Glomerular endothelial cell (primary cell): ENCODE results near the gene RNF25. TPM values are rescaled to one million over a fixed set of nuclear protein-coding genes. Genes with fewer than 3 reads are reported as not detected.
A peak's percentile ranks its signal among the peaks of the same experiment; 100 is the strongest.

Experiments used
- DNase-seq: peaks from one replicate; pipeline ENCODE4 v3.0.0-alpha.2; 2011; ENCODE audit warnings: low read depth, low spot score; ENCODE audit errors: extremely low read depth
- total RNA-seq: library from RNA; depleted of rRNA; stranded (reverse); fragments of >200 nt; gene quantifications from 2 replicates; pipeline ENCODE4 v1.2.3, GENCODE V29; 2015

Gene RNF25
- total RNA-seq, 1 donor from 2014 or later = 25.9 TPM

GRCh38 chr2:218687400-218688060 is 15.7 kb upstream of the RNF25 start:
- DNase-seq = peak; percentile 56

DNA sequence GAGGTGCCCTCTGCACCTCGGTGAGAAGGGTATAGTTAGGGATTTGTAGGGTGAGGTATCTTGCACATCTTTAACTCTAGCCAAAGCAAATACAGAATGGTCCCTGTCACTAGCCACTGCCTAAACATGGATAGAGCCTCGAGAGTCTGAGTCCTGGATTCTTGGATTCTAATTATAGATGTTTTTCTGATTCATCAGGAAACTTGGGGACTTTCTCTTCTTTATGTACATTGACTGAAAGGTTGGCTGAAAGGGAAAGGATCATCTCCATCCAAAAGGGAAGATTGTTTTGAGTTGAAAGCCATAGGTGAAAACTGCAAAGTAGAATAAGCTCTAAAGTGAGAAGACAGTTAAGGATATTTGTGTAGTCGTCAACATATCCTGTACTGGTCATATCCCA is 8.3 kb upstream of the RNF25 start:
- DNase-seq = no peak

GRCh38 chr2:218679119-218679518 is 7.3 kb upstream of the RNF25 start:
- no peak for DNase-seq

- no peak for DNase-seq
These were observed 627 bp downstream of the RNF25 start for GRCh38 chr2:218671097-218671653.

GRCh38 chr2:218664653-218665052 is 7.1 kb downstream of the RNF25 start:
- DNase-seq = no peak

DNA sequence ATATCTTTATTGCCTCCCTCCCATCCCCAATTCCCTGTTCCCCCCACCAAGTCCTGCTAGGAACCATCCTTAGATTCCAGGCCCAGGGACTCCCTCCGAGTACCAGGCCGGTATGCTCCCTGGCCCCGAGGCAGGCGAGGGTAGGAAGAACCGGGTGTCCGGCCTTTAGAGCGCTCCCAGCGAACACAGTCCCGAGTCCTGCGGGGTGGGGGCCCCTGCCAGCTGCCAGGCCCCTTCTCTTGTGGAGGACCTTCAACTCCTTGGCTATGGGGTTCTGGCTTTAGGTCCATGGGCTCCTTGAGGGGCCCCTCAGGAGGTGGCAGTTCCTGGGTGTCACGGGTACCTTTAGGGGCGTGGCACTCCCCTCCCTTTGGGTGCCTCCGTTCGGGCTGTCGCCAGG is 7.9 kb downstream of the RNF25 start:
- DNase-seq = no peak

- no peak for DNase-seq
These were observed 9.0 kb downstream of the RNF25 start for GRCh38 chr2:218662827-218663226.

DNA sequence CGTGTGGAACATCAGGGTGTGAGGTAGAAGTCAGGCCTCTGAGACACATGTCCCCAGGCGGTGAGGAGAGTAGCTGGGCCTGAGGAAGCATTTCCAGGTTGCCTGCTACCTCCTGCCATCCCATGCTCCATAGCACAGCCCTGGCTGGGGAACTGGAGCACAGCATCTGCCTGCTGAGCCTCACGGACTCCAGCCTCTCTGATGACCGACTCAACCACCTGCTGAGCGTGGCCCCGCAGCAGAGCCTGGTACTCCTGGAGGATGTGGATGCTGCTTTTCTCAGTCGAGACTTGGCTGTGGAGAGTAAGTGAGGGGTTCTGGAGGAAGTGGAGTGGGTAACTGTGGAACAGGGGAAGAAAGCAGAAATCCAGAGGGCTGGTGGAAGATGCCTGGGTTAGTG is 9.4 kb downstream of the RNF25 start:
- no peak for DNase-seq

GRCh38 chr2:218659988-218660358 is 11.8 kb downstream of the RNF25 start:
- DNase-seq = no peak

DNA sequence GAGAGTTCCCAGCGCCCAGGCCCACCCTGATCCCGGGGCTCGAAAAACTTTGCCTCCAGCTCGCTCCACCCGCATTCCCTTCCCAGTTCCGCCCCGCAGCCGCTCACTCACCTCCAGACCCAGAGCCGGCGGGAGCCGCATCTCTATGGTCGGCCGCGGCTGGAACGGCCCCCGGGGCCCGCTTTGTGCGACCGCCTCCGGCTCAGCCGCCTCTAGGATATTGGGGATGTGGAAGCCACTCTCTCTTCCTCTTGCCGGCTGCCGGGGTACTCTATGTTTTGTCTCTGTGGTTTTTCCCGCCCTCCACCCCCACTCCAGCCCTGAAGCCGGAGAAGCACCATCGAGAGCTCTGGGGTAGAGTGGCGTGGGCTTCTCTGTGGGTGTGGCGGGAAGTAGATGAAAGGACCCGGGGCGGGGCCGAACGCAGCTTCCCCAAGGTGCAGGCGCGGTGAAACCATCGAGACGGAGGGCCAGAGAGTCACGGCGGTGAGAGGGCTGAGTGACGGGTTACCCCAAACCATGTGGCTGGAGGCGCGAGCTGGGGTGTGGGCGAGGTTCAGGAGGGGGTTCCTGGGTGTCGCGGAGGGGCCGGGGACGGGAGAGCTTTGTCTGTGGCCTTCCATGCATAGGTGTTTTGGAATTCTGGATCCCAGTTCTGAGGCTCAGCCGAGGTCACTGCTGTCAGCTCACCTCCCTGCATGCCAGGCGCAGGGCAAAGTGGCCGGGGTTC is 12.4 kb downstream of the RNF25 start, which contains the start of the genes BCS1L and ZNF142:
BCS1L (plus strand) TSS at position 426 of the 730 bp plus-strand sequence. CDS start 1,305 bp downstream, outside the sequence.
ZNF142 (minus strand) TSS at position 366 of the 730 bp plus-strand sequence. CDS start 3,194 bp downstream, outside the sequence.
- no peak for DNase-seq

DNA sequence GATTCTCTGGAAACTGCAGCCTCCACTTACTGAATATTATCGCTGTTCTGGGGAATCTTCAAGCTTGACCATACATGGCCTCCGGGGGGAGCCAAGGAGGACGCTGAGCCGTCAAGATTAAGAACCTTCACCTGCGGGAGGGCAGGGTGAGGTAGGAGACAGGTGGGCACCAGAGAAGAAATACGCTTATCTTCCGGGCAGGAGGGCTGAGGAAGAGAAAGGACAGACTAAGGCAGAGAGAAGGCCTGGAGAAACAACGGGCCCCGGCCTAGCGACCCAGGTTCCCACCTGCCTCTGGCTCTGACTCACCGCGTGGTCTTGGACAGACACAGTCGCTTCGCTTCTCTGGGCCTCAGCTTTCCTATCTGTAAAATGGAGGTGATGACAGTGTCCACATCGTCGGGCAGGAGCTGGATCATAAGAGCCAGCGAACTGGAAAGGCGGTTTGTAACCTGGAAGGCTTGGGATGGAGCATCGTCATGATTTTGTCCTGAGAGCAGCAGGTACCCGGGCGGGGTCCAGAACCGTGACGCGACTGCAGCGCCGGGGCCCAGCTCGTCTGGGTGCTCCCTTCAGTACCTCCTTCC is 13.0 kb downstream of the RNF25 start:
- DNase-seq = no peak

DNA sequence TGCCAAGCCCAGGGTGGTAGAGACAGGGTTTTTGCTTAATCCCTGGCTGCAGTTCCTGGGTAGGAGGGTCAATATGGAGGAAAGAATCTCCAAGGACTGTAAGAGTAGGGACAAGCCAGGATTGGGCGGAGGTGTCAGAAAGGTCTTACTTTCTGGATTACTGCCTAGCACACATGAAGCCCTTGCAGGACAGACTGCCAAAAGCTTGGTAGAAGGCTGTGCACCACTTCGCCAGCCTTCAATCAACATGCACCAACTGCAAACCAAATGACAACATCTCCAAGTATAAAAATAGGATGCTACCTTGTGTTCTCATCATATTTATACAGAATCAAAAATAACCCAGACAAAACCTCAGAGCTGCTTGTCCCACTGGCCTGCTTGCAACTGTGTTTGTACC is 16.1 kb downstream of the RNF25 start:
- no peak for DNase-seq

DNA sequence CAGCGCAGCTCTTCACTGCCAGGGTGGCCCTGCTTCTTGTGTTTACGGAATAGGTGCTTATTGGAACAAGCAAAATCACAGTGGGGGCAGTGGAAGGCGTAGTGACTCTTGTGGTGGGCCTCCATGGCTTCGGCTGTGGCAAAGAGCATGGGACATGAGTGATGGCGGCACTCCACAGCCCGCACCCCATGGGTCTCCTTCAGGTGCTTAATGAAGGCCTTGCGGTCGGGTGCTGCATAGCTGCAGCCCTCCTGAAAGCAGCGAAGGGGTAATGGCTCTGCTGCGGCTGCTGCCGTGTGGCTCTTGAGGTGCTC is 23.1 kb downstream of the RNF25 start:
- no peak for DNase-seq

DNA sequence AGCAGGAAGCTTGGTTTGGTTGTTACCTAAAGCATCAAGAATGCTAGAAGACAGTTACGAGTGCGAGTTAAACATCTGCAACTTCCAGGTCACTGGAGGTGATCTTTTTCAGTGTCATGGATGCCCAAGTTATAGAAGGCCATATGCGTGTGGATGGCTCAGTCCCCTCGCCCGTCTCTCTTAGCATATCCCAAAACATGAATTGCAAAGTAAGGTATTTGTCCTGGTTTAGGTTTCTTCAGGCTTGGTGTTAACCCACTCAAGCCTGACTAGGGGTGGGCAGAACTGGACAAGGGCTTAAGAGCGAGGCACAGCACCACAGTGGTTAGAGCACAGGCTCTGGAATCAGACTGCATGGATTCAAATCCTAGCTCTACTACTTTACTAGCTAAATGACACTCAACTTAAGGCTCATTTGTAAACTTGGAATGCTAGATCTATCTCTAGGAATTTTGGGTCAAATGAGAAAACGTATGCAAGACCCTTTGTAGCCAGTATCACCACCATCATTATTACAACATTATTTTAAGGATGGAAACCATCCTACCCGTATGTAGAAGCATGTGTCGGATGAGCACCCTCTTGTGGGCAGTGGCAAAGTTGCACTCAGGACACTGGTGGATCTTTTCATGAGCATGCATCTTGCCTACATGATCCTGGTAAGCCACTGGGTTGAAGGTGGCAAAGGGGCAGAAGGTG is 23.6 kb downstream of the RNF25 start:
- no peak for DNase-seq

DNA sequence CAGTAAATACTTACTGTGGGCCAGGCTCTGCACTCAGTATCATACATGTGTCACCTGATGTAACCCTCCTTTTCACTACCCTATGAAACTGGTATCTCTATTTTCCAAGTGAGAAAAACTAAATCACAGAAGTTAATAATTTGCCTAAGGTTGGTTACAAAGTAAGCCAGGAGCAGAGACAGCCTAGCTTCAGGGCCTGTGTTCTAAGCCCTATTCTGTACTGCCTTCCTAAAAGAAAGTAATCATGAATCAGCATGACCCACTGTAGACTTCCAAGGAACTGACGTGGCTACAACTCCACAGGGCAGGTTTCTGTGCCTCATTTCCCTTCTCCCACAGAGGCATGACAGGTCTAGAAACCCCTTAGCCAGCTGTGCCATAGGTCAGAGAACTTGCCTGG is 26.7 kb downstream of the RNF25 start:
- no peak for DNase-seq

- no peak for DNase-seq
These were observed 27.1 kb downstream of the RNF25 start for GRCh38 chr2:218644721-218645120.

- no peak for DNase-seq
These were observed 28.0 kb downstream of the RNF25 start for GRCh38 chr2:218643751-218644310.

GRCh38 chr2:218642786-218643185 is 29.0 kb downstream of the RNF25 start:
- no peak for DNase-seq

DNA sequence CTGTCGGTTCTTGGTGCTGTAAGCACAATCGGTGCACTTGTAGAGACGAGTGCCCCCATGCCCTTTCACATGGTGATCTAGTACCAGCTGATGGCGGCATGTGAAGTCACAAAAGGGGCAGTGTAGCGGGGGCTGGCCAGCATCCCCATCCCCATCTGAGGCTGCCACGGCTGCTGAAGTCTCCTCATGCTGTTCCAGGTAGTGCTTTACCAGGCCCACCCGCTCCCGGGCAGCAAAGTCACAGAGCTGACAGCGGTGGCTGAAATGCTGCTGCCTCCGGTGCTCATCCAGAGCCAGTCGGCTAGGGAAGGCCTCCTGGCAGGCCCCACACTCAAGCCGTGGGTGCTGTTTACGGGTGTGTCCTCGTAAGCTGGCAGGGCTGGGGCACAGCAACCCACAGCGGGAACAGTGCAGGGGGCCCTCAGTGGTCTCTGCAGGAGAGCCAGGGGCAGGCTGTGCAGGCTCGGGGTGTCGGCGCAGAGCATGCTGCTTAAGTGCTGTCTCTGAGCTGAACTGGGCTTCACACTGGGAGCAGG is 29.6 kb downstream of the RNF25 start:
- DNase-seq = no peak

- no peak for DNase-seq
These were observed 33.4 kb downstream of the RNF25 start for GRCh38 chr2:218638372-218638771.

DNA sequence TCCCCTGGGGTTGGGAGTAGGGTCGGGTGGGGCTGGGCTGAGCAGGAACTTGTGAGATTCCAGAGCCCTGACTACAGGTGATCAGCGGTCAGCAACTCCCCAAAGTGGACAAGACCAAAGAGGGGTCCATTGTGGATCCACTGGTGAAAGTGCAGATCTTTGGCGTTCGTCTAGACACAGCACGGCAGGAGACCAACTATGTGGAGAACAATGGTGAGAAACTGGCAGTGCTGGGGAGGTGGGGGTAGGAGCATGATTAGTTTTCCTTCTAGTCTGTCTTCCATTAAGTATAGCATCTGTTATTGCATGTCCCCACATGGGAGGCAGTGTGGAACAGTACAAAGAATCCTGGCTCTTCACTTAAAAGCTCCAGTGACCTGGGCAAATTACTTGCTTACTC is 36.1 kb downstream of the RNF25 start:
- DNase-seq = no peak
